GM12878 (cell line): Measurements from ENCODE around the gene ATP2B1. TPM values are rescaled to one million over a fixed set of nuclear protein-coding genes. Genes with fewer than 3 reads are reported as not detected.

Source experiments
- ATAC-seq: fragments of 200-7000 bp; cut with Tn5 transposase; 3 replicates; pipeline ENCODE4 v1.9.1; 2020; ENCODE audit warnings: mild to moderate bottlenecking, moderate library complexity
- BruUV-seq: library from RNA; stranded (reverse); fragments of 400-500 nt; replicated peaks from 2 replicates; lab custom pipeline; 2021; lab: Mats Ljungman, UMichigan
- CTCF ChIA-PET: fragments of 300-600 bp; sonication (Branson Sonifier 250); formaldehyde crosslinking; extraction: SDS; loops from one replicate; lab custom pipeline; 2021; ENCODE audit warnings: inconsistent platforms; lab: Yijun Ruan, JAX
- POLR2A ChIA-PET: fragments of 350-600 bp; formaldehyde crosslinking; extraction: SDS; loops from one replicate; lab custom pipeline; 2021; ENCODE audit warnings: inconsistent platforms; lab: Charles Lee
- RAD21 ChIA-PET: fragments of 300-600 bp; sonication (Branson Sonifier 250); formaldehyde crosslinking; loops from one replicate; lab custom pipeline; 2023; ENCODE audit warnings: antibody characterized with exemption; ENCODE audit not compliant: unreplicated experiment; lab: Charles Lee
- SMC1A ChIA-PET: fragments of 300-600 bp; sonication (Branson Sonifier 250); formaldehyde crosslinking; loops from one replicate; lab custom pipeline; 2023; ENCODE audit not compliant: unreplicated experiment, uncharacterized antibody; lab: Charles Lee
- DNase-seq: peaks from one replicate; pipeline ENCODE4 v3.0.0-alpha.2; 2011; ENCODE audit warnings: low read depth, low spot score
- FAIRE-seq: peaks from 3 replicates; lab custom pipeline; 2011; peaks lifted over from hg19 to GRCh38; lab: Jason Lieb, UNC
- H2AFZ ChIP-seq: 2 replicates; pipeline ENCODE4 v1.6.0; 2011; ENCODE audit warnings: low read depth, low read length, control low read depth; ENCODE audit not compliant: control insufficient read depth
- H3K27ac ChIP-seq: 2 replicates; pipeline ENCODE4 v1.5.1; 2011; ENCODE audit warnings: control low read depth; ENCODE audit not compliant: control insufficient read depth, insufficient read depth
- H3K27me3 ChIP-seq, 2 experiments: replicated peaks in 1 of 2; 2 replicates each; pipeline versions ENCODE4 v1.6.0 to v1.6.1; 2011; ENCODE audit warnings: low read length in 1 of 2; ENCODE audit not compliant: control insufficient read depth in 2 of 2, insufficient read depth in 2 of 2
- H3K36me3 ChIP-seq, 2 experiments: 2 replicates each; pipeline ENCODE4 v1.5.1; 2011; ENCODE audit warnings: low read length in 1 of 2; ENCODE audit not compliant: control insufficient read depth in 2 of 2, insufficient read depth in 2 of 2
- H3K4me1 ChIP-seq: 2 replicates; pipeline ENCODE4 v1.6.1; 2011; ENCODE audit warnings: mild to moderate bottlenecking, low read length, moderate library complexity, mixed read lengths; ENCODE audit not compliant: control insufficient read depth, insufficient read depth
- H3K4me2 ChIP-seq: 2 replicates; pipeline ENCODE4 v1.6.0; 2011; ENCODE audit warnings: control low read depth; ENCODE audit not compliant: control insufficient read depth, insufficient read depth
- H3K4me3 ChIP-seq: fragments of 200-600 bp; sonication (generic); 2 replicates; pipeline ENCODE4 v1.5.1; 2016
- H3K79me2 ChIP-seq: 2 replicates; pipeline ENCODE4 v1.6.0; 2011; ENCODE audit warnings: low read length; ENCODE audit not compliant: control insufficient read depth, insufficient read depth
- H3K9ac ChIP-seq: 2 replicates; pipeline ENCODE4 v1.8.0; 2011; ENCODE audit warnings: low read length, control low read depth, mixed read lengths; ENCODE audit not compliant: control insufficient read depth, insufficient read depth
- H3K9me3 ChIP-seq: replicated peaks from 3 replicates; pipeline ENCODE4 v1.5.1; 2011; ENCODE audit warnings: mild to moderate bottlenecking, low read length; ENCODE audit not compliant: control insufficient read depth, insufficient read depth
- H4K20me1 ChIP-seq: 2 replicates; pipeline ENCODE4 v1.6.0; 2011; ENCODE audit not compliant: control insufficient read depth, insufficient read depth
- HSF1 ChIP-seq: fragments of 150-350 bp; IDR thresholded peaks from 2 replicates; pipeline ENCODE4 v1.6.1; 2014; ENCODE audit warnings: mild to moderate bottlenecking, low read depth, low read length
- IRF3 ChIP-seq: fragments of 450-650 bp; IDR thresholded peaks from 2 replicates; pipeline ENCODE4 v1.6.1; 2014; ENCODE audit warnings: mild to moderate bottlenecking
- NKRF ChIP-seq: fragments of 450-650 bp; conservative IDR thresholded peaks from 2 replicates; pipeline ENCODE4 v1.6.1; 2017; ENCODE audit warnings: mild to moderate bottlenecking, moderate library complexity
- PAX8 ChIP-seq: fragments of 450-650 bp; IDR thresholded peaks from 2 replicates; pipeline ENCODE4 v1.6.1; 2017; ENCODE audit warnings: mild to moderate bottlenecking, moderate library complexity
- PRDM15 ChIP-seq: fragments of 450-650 bp; formaldehyde crosslinking; IDR thresholded peaks from 2 replicates; pipeline ENCODE4 v1.4.0; 2020; ENCODE audit warnings: mild to moderate bottlenecking, moderate library complexity
- ZBTB4 ChIP-seq: fragments of 450-650 bp; formaldehyde crosslinking; IDR thresholded peaks from 2 replicates; pipeline ENCODE4 v1.4.0; 2022; ENCODE audit warnings: mild to moderate bottlenecking, moderate library complexity
- WGBS: methylation state at CpG from one replicate; pipeline ENCODE4 v1.1.6; 2016; ENCODE audit warnings: low lambda C conversion rate; ENCODE audit not compliant: insufficient replicate concordance, insufficient coverage; ENCODE audit errors: missing lambda C conversion rate; 5-methylcytosine and 5-hydroxymethylcytosine counted together
- in situ Hi-C: fragments of 300-500 bp; cut with MboI; formaldehyde crosslinking; loops from 9 replicates; pipeline ENCODE4 v1.14.3; 2018; ENCODE audit warnings: mixed read lengths
- intact Hi-C: fragments of 100-400 bp; cut with micrococcal nuclease; formaldehyde crosslinking; loops from one replicate; pipeline ENCODE4 v1.14.2; 2022; ENCODE audit not compliant: unreplicated experiment
- polyA plus RNA-seq, 11 experiments: library from polyadenylated mRNA; depleted of rRNA in 4 of 11; unstranded in 6 of 11; stranded (reverse) in 5 of 11; fragments of >200 nt; fragmentation: Nextera tagmentation in 4 of 11; fragmentation: Illumina TruSeq in 1 of 11; extraction: Ambion mirVana in 4 of 11; extraction: Trizol in 1 of 11; gene quantifications; 1 replicate in 1 of 11; 2 replicates in 10 of 11; pipeline versions ENCODE4 v1.2.1 to v1.2.3, GENCODE V29; 2011 to 2016; ENCODE audit warnings: inconsistent platforms in 2 of 11, missing spikeins in 2 of 11, low read depth in 1 of 11
- total RNA-seq, 4 experiments: library from RNA; depleted of rRNA in 3 of 4; stranded (reverse); fragments of >200 nt in 3 of 4; fragmentation: Illumina TruSeq in 1 of 4; extraction: Trizol in 1 of 4; gene quantifications; 2 replicates each; pipeline versions ENCODE4 v1.2.1 to v1.2.3, GENCODE V29; 2013 to 2021

The ATP2B1 gene
- total and polyA plus RNA-seq, 10 of the 15 experiments (the other 5 are each of a cell fraction or from before 2014, with no cell fraction given), result 15.9 to 67.8 (median 48.5) TPM

- TF ChIP-seq ZBTB4 (CRISPR knock-in tag), result no peak
Observed at GRCh38 chr12:89573051-89573810, 135.4 kb downstream of the ATP2B1 start (continued).

- Histone ChIP-seq H3K4me1 (no peaks in the 10 kb centered on the region), H3K4me2 (no peak overlapping the region), H3K9ac (no peak overlapping the region), H3K79me2 (no peaks in the 10 kb centered on the region), H3K27me3 (no peaks in the 10 kb centered on the region), H4K20me1 (no peaks in the 10 kb centered on the region), H2AFZ (no peak overlapping the region), H3K4me3 (no peak overlapping the region), H3K9me3 (no peaks in the 10 kb centered on the region), H3K27ac (no peak overlapping the region), H3K36me3 (no peaks in the 10 kb centered on the region)
- intact Hi-C loops (no loop called here), in situ Hi-C loops (no loop called here)
- no TSS peak for BruUV-seq
- TF ChIP-seq PRDM15 (CRISPR knock-in tag) (no peak), IRF3 (no peak), HSF1 (no peak), PAX8 (no peak), NKRF (no peak)
- no peak for FAIRE-seq
- ChIA-PET RAD21 (interaction anchor here (0.8 kb wide), 1 partner anchor 9 kb away, joined by 3 read pairs; no protein-coding TSS in a partner anchor), POLR2A (no interaction called here), SMC1A (interaction anchor here (1.0 to 1.3 kb wide), 3 partner anchors 21 to 33 kb away, joined by 3 to 4 read pairs (median 3); no protein-coding TSS in a partner anchor), CTCF (interaction anchor here (1.3 kb wide), 1 partner anchor 531 kb away, joined by 5 read pairs; no protein-coding TSS in a partner anchor)
- no peak for DNase-seq
- no peak; the same call in 2 of the 3 replicates for ATAC-seq
- 84% methylated on average over 4 of the region's 4 CpGs for WGBS
Observed at GRCh38 chr12:89571491-89572195, 137.0 kb downstream of the ATP2B1 start.
